Stimulated activated CD4-positive, alpha-beta T cell treated with anti-CD3 and anti-CD28 coated beads, TNF-alpha, amount 100 ng/mL, for 4 hours (primary cell): Measurements from ENCODE around the gene CDRT4.

Experiments
- DNase-seq, 3 experiments: peaks; one replicate each; pipeline ENCODE4 v3.0.0-alpha.2; 2020; ENCODE audit warnings: low read depth in 3 of 3

CDRT4 gene

DNA sequence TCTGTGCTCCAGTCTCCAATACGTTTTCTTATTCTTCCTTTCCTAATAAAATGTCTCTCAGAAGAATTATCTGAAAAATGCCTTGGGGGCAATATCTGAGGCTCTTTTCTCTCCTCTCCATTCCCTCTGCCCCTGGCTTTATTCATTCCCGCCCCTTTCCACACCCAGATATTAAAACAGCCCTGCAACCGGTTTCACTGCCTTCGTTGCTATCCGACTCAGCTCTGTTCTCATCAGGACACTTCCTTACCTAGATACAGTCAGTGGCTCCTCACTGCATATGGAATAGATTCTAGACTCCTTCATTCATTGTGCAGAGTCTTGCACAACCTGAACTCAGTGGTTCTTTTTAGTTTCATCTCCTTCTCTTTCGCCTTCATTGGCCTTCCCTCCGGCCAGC, 74.0 kb downstream of the CDRT4 start:
- DNase-seq: no peak

DNA sequence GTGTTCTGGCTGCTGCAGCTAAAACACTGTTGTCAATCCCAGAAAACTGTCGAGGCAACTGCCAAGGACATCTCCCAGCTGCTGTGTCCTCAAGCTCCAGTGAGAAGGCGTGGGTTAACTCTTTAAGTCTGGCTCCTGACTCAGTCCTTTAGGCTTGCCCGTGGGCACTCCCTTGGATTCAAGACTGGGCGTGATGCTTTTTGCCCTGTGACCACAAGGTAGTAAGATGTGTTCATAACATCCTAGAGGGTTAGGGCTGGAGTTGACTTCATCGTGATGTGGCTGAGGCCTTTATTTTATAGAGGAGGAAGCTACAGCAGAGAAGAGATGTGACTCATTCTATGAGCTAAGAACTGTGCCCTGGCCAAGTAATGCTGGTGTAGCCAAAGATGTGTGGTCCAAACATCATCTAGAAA, 75.1 kb downstream of the CDRT4 start:
- DNase-seq: no peak

DNA sequence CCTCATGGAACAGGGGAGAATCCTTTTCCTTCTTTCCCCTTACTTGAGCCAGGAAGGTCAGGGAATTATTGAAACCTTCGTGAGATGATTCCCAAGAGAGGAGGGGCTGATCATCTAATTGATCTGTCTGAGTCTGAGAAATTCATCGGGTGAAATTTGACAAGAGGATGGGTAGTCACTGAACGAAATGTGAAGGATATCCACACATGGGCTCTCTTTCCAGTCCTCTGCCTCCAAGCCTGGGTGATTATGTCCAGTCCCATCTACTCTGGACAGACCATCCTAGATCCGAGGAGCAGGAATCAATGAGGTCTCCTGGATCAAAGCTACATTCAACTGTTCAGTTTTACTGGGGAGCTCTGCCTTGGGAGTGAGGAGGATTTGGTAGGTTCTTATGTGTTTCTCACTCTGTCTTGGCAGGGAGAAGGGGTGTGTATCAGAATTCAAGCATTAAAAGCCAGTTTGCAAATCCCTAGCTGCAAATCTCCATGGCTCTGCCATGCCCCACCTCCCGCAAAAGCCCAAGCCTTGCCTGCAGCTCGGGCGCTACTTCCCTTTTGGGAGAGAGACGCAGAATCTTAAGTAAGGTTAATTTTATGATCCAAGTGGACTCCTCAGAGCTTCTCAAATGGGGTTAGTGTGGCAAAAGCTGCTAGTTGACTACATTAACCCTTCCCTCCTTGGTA, 78.9 kb downstream of the CDRT4 start:
- DNase-seq: no peak

DNA sequence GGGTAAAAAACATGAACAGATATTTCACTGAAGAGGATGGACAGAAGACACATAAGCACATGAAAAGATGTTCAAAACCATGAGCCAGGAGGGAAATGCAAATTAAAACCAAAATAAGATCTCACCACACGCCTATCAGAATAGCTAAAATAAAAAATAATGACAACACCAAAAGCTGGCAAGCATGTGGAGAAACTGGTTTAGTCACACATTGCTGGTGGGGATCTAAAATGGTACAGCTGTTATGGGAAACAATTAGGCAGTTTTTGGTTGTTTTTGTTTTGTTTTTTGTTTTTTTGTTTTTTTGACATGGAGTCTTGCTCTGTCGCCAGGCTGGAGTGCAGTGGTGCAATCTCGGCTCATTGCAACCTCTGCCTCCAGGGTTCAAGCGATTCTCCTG, 81.3 kb downstream of the CDRT4 start:
- no peak for DNase-seq
